ENCODE data around the gene TPM3.
"Not testable (repeated sequence)": the region's sequence is repeated elsewhere in the genome, so short reads cannot be mapped to it uniquely, and the experiment has no call there.

Gene TPM3

DNA sequence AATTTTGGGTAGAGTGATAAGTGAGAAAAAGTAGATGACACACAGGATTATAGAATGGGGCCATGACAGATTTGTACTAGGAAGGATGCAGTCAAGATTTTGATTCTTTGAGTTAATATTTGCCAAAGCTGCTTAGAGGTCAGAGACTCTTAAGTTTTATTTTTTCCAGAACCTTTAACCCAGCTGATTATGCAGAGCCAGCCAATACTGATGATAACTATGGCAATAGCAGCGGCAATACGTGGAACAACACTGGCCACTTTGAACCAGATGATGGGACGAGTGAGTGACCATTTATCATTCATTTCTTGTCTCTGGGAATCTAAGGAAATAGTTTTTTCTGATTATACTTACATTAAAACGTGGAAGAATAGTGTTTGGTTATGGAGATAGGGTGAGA is 45.0 kb upstream of the TPM3 start:
- no peak overlapping the region for H3K27ac ChIP-seq
- H3K36me3 ChIP-seq: peaks cover 72 to 100% (median 92%) of the 10 kb centered on the region in 3 donors
- intact Hi-C loops (cut with DNase I; ENCODE audit: low total_unique reads): no loop called here
- DNase-seq: no peak
- no peak for TF ChIP-seq CTCF (IDR thresholded peaks at IDR 0.05)
- no peak overlapping the region for H3K4me3 ChIP-seq
- no peaks in the 10 kb centered on the region for H3K27me3 ChIP-seq
- H3K4me1 ChIP-seq: no peaks in the 10 kb centered on the region
- H3K9me3 ChIP-seq: no peaks in the 10 kb centered on the region

DNA sequence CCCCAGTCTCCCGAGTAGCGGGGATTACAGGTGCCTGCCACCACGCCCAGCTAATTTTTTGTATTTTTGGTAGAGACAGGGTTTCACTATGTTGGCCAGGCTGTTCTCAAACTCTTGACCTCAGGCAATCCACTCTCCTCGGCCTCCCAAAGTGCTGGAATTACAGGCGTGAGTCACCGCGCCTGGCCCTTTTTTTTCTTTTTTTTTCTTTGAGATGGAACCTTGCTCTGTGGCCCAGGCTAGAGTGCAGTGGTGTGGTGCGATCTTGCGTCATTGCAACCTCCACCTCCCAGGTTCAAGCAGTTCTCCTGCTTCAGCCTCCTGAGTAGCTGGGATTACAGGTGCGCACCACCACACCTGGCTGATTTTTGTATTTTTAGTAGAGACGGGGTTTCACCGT is 41.2 kb upstream of the TPM3 start:
- H3K27ac ChIP-seq; intact Hi-C loops (cut with DNase I; ENCODE audit: low total_unique reads); H3K4me3 ChIP-seq; DNase-seq; H3K4me1 ChIP-seq; H3K27me3 ChIP-seq; H3K9me3 ChIP-seq: not testable (repeated sequence)
- H3K36me3 ChIP-seq: peaks cover 97 to 100% (median 99%) of the 10 kb centered on the region in 3 donors

DNA sequence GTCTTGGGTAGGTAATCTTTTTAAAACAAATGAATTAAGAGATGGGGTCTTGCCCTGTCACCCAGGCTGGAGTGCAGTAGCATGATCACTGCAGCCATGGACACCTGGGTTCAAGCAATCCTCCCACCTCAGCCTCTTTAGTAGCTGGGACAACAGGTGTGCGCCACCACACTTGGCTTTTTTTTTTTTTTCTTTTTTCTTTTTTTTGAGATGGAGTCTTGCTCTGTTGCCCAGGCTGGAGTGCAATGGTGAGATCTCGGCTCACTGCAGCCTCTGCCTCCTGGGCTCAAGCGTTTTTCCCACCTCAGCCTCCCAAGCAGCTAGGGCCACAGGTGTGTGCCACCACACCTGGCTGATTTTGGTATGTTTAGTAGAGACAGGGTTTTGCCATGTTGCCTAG is 39.2 kb upstream of the TPM3 start:
- H3K4me1 ChIP-seq; H3K27me3 ChIP-seq; H3K27ac ChIP-seq; H3K4me3 ChIP-seq; H3K9me3 ChIP-seq; DNase-seq; intact Hi-C loops (cut with DNase I; ENCODE audit: low total_unique reads): not testable (repeated sequence)
- peaks cover 79 to 100% (median 92%) of the 10 kb centered on the region in 3 donors for H3K36me3 ChIP-seq

DNA sequence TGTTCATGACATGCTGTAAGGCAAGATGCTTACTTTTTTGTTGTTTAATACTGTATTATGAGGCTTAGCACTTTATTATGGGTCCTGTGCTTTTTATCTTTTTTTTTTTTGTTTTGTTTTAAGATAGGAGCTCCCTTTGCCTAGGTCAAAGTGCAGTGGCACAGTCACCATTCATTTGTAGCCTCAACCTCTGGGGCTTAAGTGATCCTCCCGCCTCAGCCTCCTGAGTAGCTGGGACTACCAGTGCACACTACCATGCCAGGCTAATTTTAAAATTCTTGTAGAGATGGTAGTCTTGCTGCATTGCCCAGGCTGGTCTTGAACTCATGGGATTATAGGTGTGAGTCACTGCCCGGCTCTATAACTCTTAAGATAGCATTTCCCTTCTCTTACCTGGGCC is 33.5 kb upstream of the TPM3 start:
- no peak for TF ChIP-seq CTCF (IDR thresholded peaks at IDR 0.05)
- Histone ChIP-seq H3K27me3 (no peaks in the 10 kb centered on the region), H3K36me3 (peaks cover 23 to 53% (median 44%) of the 10 kb centered on the region in 3 donors), H3K4me3 (no peak overlapping the region), H3K27ac (no peak overlapping the region), H3K4me1 (peaks cover 0 to 38% (median 20%) of the 10 kb centered on the region in 4 donors), H3K9me3 (no peaks in the 10 kb centered on the region)
- intact Hi-C loops (cut with DNase I; ENCODE audit: low total_unique reads): no loop called here
- DNase-seq: no peak

DNA sequence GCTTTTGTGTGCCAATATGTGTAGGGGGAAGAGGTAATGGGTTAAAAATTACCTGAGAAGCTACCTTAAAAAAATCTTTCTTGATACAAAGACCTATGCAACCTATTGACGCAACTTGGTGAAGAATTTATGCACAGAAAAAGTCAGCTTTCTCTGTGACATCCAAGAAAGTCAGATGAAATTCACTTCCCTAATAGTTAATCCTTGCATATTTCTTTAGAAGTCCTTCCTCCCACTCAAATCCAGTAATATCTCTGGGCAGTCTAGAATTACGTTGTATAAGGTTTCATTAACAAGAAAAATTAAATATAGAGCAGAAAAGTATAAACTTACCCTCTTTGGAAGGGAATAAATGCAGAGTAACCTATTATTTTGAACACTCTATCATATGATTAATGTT is 31.7 kb upstream of the TPM3 start:
- peaks cover 6 to 36% (median 26%) of the 10 kb centered on the region in 3 donors for H3K36me3 ChIP-seq
- intact Hi-C loops (cut with DNase I; ENCODE audit: low total_unique reads): no loop called here
- H3K27ac ChIP-seq: peak overlapping the region in 1 of 2 donors; percentile 13
- H3K4me3 ChIP-seq: no peak overlapping the region
- H3K9me3 ChIP-seq: no peaks in the 10 kb centered on the region
- no peak for TF ChIP-seq CTCF (IDR thresholded peaks at IDR 0.05)
- H3K4me1 ChIP-seq: peaks cover 0 to 49% (median 30%) of the 10 kb centered on the region in 4 donors
- no peaks in the 10 kb centered on the region for H3K27me3 ChIP-seq
- DNase-seq: no peak

GRCh38 chr1:154222918-154223317 is 31.0 kb upstream of the TPM3 start:
- peak overlapping the region in 1 of 2 donors; percentile 98 for H3K27ac ChIP-seq
- H3K4me3 ChIP-seq: peak overlapping the region in 1 of 2 donors; percentile 72
- H3K27me3 ChIP-seq: no peaks in the 10 kb centered on the region
- TF ChIP-seq CTCF (IDR thresholded peaks at IDR 0.05): no peak
- H3K9me3 ChIP-seq: no peaks in the 10 kb centered on the region
- peaks cover 0 to 56% (median 36%) of the 10 kb centered on the region in 4 donors for H3K4me1 ChIP-seq
- DNase-seq: no peak
- intact Hi-C loops (cut with DNase I; ENCODE audit: low total_unique reads): no loop called here
- peaks cover 0 to 31% (median 25%) of the 10 kb centered on the region in 3 donors for H3K36me3 ChIP-seq

DNA sequence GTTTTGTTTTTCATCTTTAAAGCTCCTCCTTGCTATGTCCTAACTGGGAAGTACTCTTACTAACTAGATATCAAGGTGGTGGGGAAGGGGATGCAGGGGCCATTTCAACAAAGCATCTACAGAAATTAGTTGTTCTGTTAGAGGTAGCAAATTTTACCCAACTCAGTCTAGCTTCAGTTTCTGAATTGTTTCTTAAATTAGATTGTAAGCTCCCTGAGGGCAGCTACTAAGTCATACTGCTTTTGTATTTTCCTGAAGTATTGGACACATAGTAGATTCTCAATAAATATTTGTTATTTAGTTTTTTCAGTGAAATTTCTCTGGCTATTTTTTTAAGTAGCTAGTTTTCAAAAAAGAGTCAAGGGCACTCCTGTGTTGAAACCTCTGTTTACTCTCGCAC is 30.6 kb upstream of the TPM3 start:
- no peak for DNase-seq
- Histone ChIP-seq H3K27me3 (no peaks in the 10 kb centered on the region), H3K4me1 (peaks cover 0 to 59% (median 40%) of the 10 kb centered on the region in 4 donors), H3K9me3 (no peaks in the 10 kb centered on the region), H3K27ac (peak overlapping the region; percentile 96 to 98), H3K4me3 (peak overlapping the region in 1 of 2 donors; percentile 72), H3K36me3 (peaks cover 0 to 31% (median 25%) of the 10 kb centered on the region in 3 donors)
- no peak for TF ChIP-seq CTCF (IDR thresholded peaks at IDR 0.05)
- intact Hi-C loops (cut with DNase I; ENCODE audit: low total_unique reads): no loop called here

Data from tibial artery (tissue), 4 donors.